Prostate gland (tissue), 2 donors: ENCODE results near the gene MED9. TPM values are rescaled to one million over a fixed set of nuclear protein-coding genes. Genes with fewer than 3 reads are reported as not detected.

Experiments
- DNase-seq: peaks from one replicate; pipeline ENCODE4 v3.0.0-alpha.2; 2019; ENCODE audit warnings: low spot score
- H3K27ac ChIP-seq, 2 donors: fragments of 200-600 bp; sonication (generic); 2 replicates each; pipeline ENCODE4 v1.5.1; 2017 to 2019
- H3K27me3 ChIP-seq: fragments of 200-600 bp; sonication (generic); replicated peaks from 2 replicates; pipeline ENCODE4 v1.5.1; 2019; ENCODE audit not compliant: insufficient read depth
- H3K36me3 ChIP-seq, 2 donors: fragments of 200-600 bp; sonication (generic); 1 replicate in 1 of 2; 2 replicates in 1 of 2; pipeline versions ENCODE4 v1.5.1 to v1.8.1; 2017 to 2019
- H3K4me1 ChIP-seq: fragments of 200-600 bp; sonication (generic); replicated peaks from 2 replicates; pipeline ENCODE4 v1.5.1; 2019
- H3K4me3 ChIP-seq, 2 donors: fragments of 200-600 bp; sonication (generic); 2 replicates each; pipeline ENCODE4 v1.5.1; 2017 to 2019
- H3K9me3 ChIP-seq: fragments of 200-600 bp; sonication (generic); 2 replicates; pipeline ENCODE4 v1.5.1; 2017
- CTCF ChIP-seq, 4 experiments: fragments of 200-600 bp in 2 of 4; fragments of 450-650 bp in 2 of 4; sonication (generic) in 2 of 4; IDR thresholded peaks; 1 replicate in 3 of 4; 2 replicates in 1 of 4; pipeline ENCODE4 v1.5.1; 2016 to 2019; ENCODE audit warnings: antibody characterized with exemption in 4 of 4, mild to moderate bottlenecking in 2 of 4, moderate library complexity in 2 of 4
- POLR2A ChIP-seq: fragments of 450-650 bp; IDR thresholded peaks from one replicate; pipeline ENCODE4 v1.6.1; 2016; ENCODE audit warnings: antibody characterized with exemption, mild to moderate bottlenecking
- POLR2AphosphoS5 ChIP-seq: sonication (generic); formaldehyde crosslinking; IDR thresholded peaks from one replicate; pipeline ENCODE4 v1.6.1; 2017; ENCODE audit warnings: antibody characterized with exemption
- WGBS: methylation state at CpG from one replicate; pipeline ENCODE4 v1.1.5; 2018; 5-methylcytosine and 5-hydroxymethylcytosine counted together
- intact Hi-C: fragments of 100-400 bp; cut with DNase I; formaldehyde crosslinking; loops from one replicate; pipeline ENCODE4 v1.14.2; 2022
- total RNA-seq, 2 donors: library from RNA; depleted of rRNA; stranded (reverse); fragments of >200 nt; gene quantifications; one replicate each; pipeline ENCODE4 v1.1.0, GENCODE V29; 2016

Gene MED9
- total RNA-seq, 2 donors from 2014 or later, result 27.8 to 31.7 TPM

GRCh38 chr17:17474341-17474740 lies 2.5 kb upstream of the MED9 start:
- Histone ChIP-seq H3K4me3 (no peak overlapping the region), H3K9me3 (no peaks in the 10 kb centered on the region), H3K27ac (no peak overlapping the region), H3K27me3 (no peaks in the 10 kb centered on the region), H3K4me1 (peaks cover 7% of the 10 kb centered on the region), H3K36me3 (no peaks in the 10 kb centered on the region)
- no peak for DNase-seq
- no peak for TF ChIP-seq POLR2A
- no peak for TF ChIP-seq POLR2AphosphoS5
- TF ChIP-seq CTCF (IDR thresholded peaks at IDR 0.05), result no peak
- intact Hi-C loops, result no loop called here
- WGBS, result 61% methylated on average over 7 of the region's 7 CpGs

GRCh38 chr17:17479209-17479608 lies 2.4 kb downstream of the MED9 start:
- Histone ChIP-seq H3K36me3 (no peaks in the 10 kb centered on the region), H3K9me3 (no peaks in the 10 kb centered on the region), H3K27ac (no peak overlapping the region), H3K4me3 (no peak overlapping the region), H3K27me3 (no peaks in the 10 kb centered on the region), H3K4me1 (peaks cover 7% of the 10 kb centered on the region)
- DNase-seq, result no peak
- TF ChIP-seq CTCF (IDR thresholded peaks at IDR 0.05) (no peak), POLR2AphosphoS5 (no peak), POLR2A (no peak)
- intact Hi-C loops, result no loop called here
- WGBS, result 94% methylated on average over 3 of the region's 3 CpGs

- intact Hi-C loops, result no loop called here
- no peak for DNase-seq
- H3K9me3 ChIP-seq, result no peaks in the 10 kb centered on the region
- no peaks in the 10 kb centered on the region for H3K27me3 ChIP-seq
- no peak for TF ChIP-seq POLR2AphosphoS5
- TF ChIP-seq POLR2A, result no peak
- TF ChIP-seq CTCF (IDR thresholded peaks at IDR 0.05), result no peak
- no peak overlapping the region for H3K27ac ChIP-seq
- H3K36me3 ChIP-seq, result no peaks in the 10 kb centered on the region
- no peak overlapping the region for H3K4me3 ChIP-seq
- 67% methylated on average over 6 of the region's 6 CpGs for WGBS
- peaks cover 7% of the 10 kb centered on the region for H3K4me1 ChIP-seq
Observed at GRCh38 chr17:17480593-17481148, 3.9 kb downstream of the MED9 start.

- intact Hi-C loops, result no loop called here
- H3K36me3 ChIP-seq, result no peaks in the 10 kb centered on the region
- 72% methylated on average over 5 of the region's 5 CpGs for WGBS
Observed at GRCh38 chr17:17481860-17482259, 5.1 kb downstream of the MED9 start.

More at GRCh38 chr17:17481860-17482259, 5.1 kb downstream of the MED9 start:
- TF ChIP-seq CTCF (IDR thresholded peaks at IDR 0.05), result no peak
- TF ChIP-seq POLR2AphosphoS5, result no peak
- TF ChIP-seq POLR2A, result no peak
- peaks cover 7% of the 10 kb centered on the region for H3K4me1 ChIP-seq
- no peak overlapping the region for H3K27ac ChIP-seq
- H3K9me3 ChIP-seq, result no peaks in the 10 kb centered on the region
- H3K27me3 ChIP-seq, result no peaks in the 10 kb centered on the region
- H3K4me3 ChIP-seq, result no peak overlapping the region
- no peak for DNase-seq
